CD1c-positive myeloid dendritic cell (primary cell): ENCODE data around the gene NTRK3.
"Not testable (repeated sequence)": the region's sequence is repeated elsewhere in the genome, so short reads cannot be mapped to it uniquely, and the experiment has no call there.

Experiments
- DNase-seq: peaks from one replicate; pipeline ENCODE4 v3.0.0-alpha.2; 2016; ENCODE audit errors: extremely low spot score

The NTRK3 gene

GRCh38 chr15:88073391-88073691 lies 183.2 kb downstream of the NTRK3 start:
- no peak for DNase-seq

- DNase-seq: no peak
Measured at GRCh38 chr15:88072598-88073390, 183.7 kb downstream of the NTRK3 start.

- DNase-seq: not testable (repeated sequence)
Measured at GRCh38 chr15:88072133-88072532, 184.4 kb downstream of the NTRK3 start.

GRCh38 chr15:88071141-88071540 lies 185.4 kb downstream of the NTRK3 start:
- no peak for DNase-seq

GRCh38 chr15:88069561-88069960 lies 187.0 kb downstream of the NTRK3 start:
- DNase-seq: no peak

- DNase-seq: no peak
Measured at GRCh38 chr15:88067331-88067685, 189.2 kb downstream of the NTRK3 start.

- DNase-seq: no peak
Measured at GRCh38 chr15:88066636-88067330, 189.8 kb downstream of the NTRK3 start.

- DNase-seq: no peak
Measured at GRCh38 chr15:88061452-88061851, 195.1 kb downstream of the NTRK3 start.

- no peak for DNase-seq
Measured at GRCh38 chr15:88060383-88060782, 196.2 kb downstream of the NTRK3 start.

- no peak for DNase-seq
Measured at GRCh38 chr15:88057836-88058235, 198.7 kb downstream of the NTRK3 start.

- DNase-seq: no peak
Measured at GRCh38 chr15:88049506-88049905, 207.0 kb downstream of the NTRK3 start.

GRCh38 chr15:88048755-88049154 lies 207.8 kb downstream of the NTRK3 start:
- DNase-seq: no peak

- DNase-seq: no peak
Measured at GRCh38 chr15:88048237-88048636, 208.3 kb downstream of the NTRK3 start.

- no peak for DNase-seq
Measured at GRCh38 chr15:88046576-88047129, 209.9 kb downstream of the NTRK3 start.

- DNase-seq: no peak
Measured at GRCh38 chr15:88043396-88043795, 213.1 kb downstream of the NTRK3 start.

- no peak for DNase-seq
Measured at GRCh38 chr15:88042047-88042446, 214.5 kb downstream of the NTRK3 start.

- DNase-seq: no peak
Measured at GRCh38 chr15:88040516-88040915, 216.0 kb downstream of the NTRK3 start.

- no peak for DNase-seq
Measured at GRCh38 chr15:88038261-88038660, 218.3 kb downstream of the NTRK3 start.

- no peak for DNase-seq
Measured at GRCh38 chr15:88036154-88036839, 220.2 kb downstream of the NTRK3 start.

- DNase-seq: no peak
Measured at GRCh38 chr15:88035381-88035780, 221.2 kb downstream of the NTRK3 start.

- not testable (repeated sequence) for DNase-seq
Measured at GRCh38 chr15:88033421-88033820, 223.1 kb downstream of the NTRK3 start.

- no peak for DNase-seq
Measured at GRCh38 chr15:88032787-88033186, 223.8 kb downstream of the NTRK3 start.

- DNase-seq: no peak
Measured at GRCh38 chr15:88031461-88031860, 225.1 kb downstream of the NTRK3 start.
